NB4 (cell line): ENCODE results near the gene NOTUM.
"Not testable (repeated sequence)": the region's sequence is repeated elsewhere in the genome, so short reads cannot be mapped to it uniquely, and the experiment has no call there.

Source experiments
- MYC ChIP-seq: IDR thresholded peaks from 2 replicates; pipeline ENCODE4 v1.6.1; 2011; ENCODE audit warnings: low read depth, low read length
- POLR2A ChIP-seq: IDR thresholded peaks from 2 replicates; pipeline ENCODE4 v1.6.1; 2011; ENCODE audit warnings: mild to moderate bottlenecking; ENCODE audit not compliant: insufficient read length; ENCODE audit errors: extremely low read depth
- TF ChIP-seq, protein P1 (sequence below): IDR thresholded peaks from one replicate; pipeline ENCODE4 v1.5.1; 2012; ENCODE audit warnings: low read depth, low read length
- TF ChIP-seq, protein P2 (sequence below): IDR thresholded peaks from 2 replicates; pipeline ENCODE4 v1.6.1; 2011; ENCODE audit warnings: low read depth, low read length

DNA sequence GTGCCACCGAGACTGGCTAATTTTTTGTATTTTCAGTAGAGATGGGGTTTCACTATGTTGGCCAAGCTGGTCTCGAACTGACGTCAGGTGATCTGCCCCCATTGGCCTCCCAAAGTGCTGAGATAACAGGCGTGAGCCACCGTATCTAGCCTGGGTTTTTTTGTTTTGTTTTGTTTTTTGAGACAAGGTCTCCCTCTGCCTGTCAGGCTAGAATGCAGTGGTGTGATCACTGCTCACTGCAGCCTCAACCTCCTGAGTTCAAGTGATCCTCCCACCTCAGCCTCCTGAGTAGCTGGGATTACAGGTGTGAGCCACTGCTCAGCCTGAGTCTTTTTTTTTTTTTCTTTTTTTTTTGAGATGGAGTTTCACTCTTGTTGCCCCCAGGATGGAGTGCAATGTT is 7.5 kb downstream of the NOTUM start:
- TF ChIP-seq, protein P1, sequence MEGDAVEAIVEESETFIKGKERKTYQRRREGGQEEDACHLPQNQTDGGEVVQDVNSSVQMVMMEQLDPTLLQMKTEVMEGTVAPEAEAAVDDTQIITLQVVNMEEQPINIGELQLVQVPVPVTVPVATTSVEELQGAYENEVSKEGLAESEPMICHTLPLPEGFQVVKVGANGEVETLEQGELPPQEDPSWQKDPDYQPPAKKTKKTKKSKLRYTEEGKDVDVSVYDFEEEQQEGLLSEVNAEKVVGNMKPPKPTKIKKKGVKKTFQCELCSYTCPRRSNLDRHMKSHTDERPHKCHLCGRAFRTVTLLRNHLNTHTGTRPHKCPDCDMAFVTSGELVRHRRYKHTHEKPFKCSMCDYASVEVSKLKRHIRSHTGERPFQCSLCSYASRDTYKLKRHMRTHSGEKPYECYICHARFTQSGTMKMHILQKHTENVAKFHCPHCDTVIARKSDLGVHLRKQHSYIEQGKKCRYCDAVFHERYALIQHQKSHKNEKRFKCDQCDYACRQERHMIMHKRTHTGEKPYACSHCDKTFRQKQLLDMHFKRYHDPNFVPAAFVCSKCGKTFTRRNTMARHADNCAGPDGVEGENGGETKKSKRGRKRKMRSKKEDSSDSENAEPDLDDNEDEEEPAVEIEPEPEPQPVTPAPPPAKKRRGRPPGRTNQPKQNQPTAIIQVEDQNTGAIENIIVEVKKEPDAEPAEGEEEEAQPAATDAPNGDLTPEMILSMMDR = not testable (repeated sequence)
- not testable (repeated sequence) for TF ChIP-seq POLR2A, MYC
- TF ChIP-seq, protein P2, sequence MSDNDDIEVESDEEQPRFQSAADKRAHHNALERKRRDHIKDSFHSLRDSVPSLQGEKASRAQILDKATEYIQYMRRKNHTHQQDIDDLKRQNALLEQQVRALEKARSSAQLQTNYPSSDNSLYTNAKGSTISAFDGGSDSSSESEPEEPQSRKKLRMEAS = not testable (repeated sequence)
